NCI-H82 (cell line): ENCODE data around the gene PSMC6.

Experiments used
- DNase-seq: peaks from one replicate; lab custom pipeline; 2025; lab: John Stamatoyannopoulos, UW

The PSMC6 gene

GRCh38 chr14:52706724-52707706 is at the start of gene PSMC6:
TSS of gene PSMC6 (plus strand) at chr14:52707200. CDS start at chr14:52707220, 20 bp downstream.
- DNase-seq: peak; percentile 95

DNA sequence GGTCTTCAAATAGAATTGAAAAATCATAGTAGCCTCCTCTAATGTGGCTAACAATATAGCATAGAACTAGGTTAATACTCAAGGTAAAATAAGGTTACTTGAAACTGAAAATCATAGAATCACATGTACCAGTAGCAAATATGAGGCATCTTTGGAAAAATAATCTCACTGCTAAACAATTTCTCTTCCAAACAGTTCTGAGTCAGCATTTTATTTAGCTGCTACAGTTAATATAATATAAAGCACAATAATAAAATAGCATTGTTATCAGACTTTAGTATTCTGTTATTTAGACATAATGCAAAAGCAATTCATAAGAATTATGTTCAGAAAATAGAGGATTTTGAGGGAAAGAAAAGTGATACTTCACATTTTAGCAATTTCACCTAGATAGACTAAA is 46.7 kb upstream of the PSMC6 start:
- no peak for DNase-seq

GRCh38 chr14:52660832-52661231 is 46.2 kb upstream of the PSMC6 start:
- DNase-seq: no peak

GRCh38 chr14:52661314-52661713 is 45.7 kb upstream of the PSMC6 start:
- no peak for DNase-seq

GRCh38 chr14:52663850-52664249 is 43.1 kb upstream of the PSMC6 start:
- DNase-seq: no peak

DNA sequence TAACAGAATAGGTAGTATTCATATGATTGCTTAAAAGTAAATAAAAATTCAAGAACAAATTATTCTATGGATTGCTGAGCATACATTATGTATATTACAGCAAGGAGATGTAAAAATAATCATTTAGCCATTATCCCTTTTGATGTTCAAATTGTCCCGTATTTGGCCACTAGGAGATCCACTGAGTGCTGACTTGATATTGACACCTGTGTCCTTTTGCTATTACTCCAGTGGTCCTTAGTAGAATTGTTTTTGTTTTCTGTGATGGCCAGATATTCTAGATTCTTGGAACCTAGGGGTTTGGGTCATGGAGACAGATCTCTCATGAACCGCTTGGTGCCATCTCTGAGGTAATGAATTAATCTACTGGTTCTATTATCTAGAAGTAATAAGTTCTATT is 28.4 kb upstream of the PSMC6 start:
- DNase-seq: peak; percentile 13

DNA sequence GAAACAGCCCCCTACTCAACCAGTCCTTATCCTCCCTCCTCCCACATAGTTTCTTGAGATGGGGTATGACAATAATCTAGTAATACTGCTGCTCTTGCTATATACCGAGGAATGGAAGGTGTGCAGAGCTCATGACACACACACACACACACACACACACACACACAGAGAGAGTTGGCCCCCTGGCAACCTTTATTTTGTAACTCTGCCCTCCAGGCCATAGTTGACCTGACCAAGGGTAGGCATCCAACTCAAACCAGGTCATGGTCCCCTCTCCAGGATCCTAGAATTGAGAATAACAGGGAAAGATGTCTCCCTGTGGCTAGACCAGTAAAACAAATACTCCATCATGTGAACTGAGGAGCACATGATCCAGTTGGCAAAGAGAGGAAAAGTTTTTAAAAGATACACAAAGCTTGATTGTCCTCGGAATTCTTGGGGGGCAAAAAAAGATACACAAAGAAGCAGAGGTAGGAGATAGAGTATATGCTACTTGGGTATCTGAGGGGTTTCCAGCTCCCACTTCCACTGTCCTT is 22.9 kb upstream of the PSMC6 start:
- no peak for DNase-seq

- DNase-seq: no peak
Measured at GRCh38 chr14:52686176-52686575, 20.8 kb upstream of the PSMC6 start.

- peak; percentile 50 for DNase-seq
Measured at GRCh38 chr14:52690983-52691760, 15.8 kb upstream of the PSMC6 start.

GRCh38 chr14:52692248-52692962 is 14.6 kb upstream of the PSMC6 start:
- DNase-seq: peak; percentile 34

- DNase-seq: peak; percentile 53
Measured at GRCh38 chr14:52693036-52693435, 14.0 kb upstream of the PSMC6 start.

- no peak for DNase-seq
Measured at GRCh38 chr14:52693532-52693931, 13.5 kb upstream of the PSMC6 start.

DNA sequence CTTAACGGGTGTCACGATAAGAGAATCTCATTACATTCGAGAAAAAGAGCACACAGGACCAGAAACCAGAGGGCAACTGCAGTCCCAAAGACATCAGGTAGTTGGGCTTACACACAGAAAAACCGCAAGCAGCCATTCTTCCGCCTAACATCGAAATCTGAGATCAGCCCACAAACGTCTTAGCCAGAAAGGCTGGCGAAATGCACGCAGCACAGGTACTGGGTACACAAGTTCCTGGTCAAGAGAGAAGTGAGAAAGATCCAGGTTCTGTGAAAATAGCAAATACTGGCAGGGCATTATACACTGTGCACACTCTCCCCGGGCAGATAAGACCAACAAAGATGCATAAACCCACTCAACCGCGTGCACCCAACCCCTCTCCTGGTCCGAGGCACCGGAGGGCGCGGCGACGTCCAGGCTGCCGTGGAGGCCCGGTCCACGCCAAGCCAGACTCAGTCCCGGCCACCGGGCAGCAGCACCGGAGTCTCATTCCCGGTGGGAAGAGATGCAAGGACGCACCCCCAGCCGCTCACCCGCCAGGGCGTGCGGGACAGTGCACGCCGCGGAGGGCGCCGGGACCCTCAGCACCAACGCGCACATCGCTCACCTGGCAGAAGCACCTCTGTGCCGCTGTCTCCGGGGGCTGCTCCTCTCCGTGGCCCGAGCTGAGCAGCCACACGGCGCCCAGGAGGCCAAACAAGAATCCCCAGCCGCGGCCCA is 12.1 kb upstream of the PSMC6 start:
- DNase-seq: peak; percentile 57

DNA sequence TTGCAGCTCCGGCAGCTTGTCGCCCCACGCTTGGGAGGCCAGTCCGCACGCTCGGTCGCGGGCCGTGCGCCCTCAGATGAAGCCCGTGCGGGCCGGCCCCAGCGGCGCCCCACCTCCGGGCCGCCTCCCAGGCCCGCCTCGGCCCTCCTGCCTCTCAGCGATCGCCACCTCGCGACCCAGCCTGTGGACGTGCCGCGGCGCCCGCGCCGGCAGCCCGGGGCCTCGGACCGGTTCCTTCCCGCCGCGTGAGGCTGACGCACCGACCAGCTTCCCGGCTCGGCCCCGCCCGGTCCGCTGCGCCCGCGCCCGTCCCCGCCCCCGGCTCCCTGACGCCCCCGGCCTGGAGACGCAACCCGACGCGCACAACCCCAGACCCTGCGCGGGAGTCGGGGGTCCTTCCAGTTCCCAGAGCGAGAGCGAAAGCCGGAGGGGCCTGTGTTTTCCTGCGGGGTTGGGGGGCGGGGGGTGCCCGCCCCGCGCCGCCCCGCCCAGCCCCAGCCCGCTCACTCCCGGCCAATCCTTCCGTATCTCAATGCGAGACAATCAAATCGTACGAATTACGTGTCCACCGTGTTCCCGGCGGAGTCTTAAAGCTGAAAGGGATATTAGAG is 11.4 kb upstream of the PSMC6 start, which contains the start of gene ERO1A:
Gene ERO1A, minus strand, starts transcription at position 78 of the 611 bp plus-strand sequence. Its CDS starts 77 bp downstream, at position 1.
- DNase-seq: peak; percentile 82

DNA sequence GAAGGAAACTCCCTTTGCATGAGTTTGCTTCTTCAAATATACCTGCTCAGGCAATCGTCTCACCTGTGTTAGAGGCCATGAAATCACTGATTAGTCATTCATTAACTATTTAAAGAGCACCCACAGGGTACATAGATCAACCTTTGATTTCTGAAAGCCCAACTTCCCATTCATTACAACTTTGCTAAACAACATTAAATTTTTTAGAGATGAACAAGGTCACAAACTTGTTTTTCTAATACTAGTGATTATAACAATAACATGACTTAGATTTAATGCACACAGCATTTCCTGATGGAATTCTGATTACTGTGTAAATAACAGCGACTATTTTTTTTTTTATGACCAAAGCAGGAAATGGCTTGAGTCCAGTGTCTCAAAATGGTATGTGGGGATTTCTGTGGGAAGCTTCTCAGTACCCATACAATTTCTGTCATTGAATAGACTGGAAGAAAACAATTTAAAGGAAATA is 6.3 kb upstream of the PSMC6 start:
- no peak for DNase-seq

DNA sequence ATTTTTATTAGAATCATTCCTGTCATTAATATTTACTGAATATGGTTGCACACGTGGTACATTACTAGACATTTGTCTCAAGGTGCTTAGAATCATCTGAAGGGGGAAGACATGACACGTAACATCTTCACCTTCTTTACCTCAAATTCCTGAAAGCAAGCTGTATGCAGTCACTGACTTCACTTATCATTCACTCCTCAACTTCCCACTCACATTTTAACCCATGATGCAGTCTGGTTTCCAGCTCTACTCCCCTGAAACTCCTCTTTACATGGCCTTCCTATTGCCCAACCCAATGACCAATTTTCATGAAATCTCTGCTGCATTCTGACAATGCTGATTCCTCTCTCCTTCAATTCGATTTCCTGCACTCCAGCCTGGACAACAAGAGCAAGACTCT is 5.8 kb upstream of the PSMC6 start:
- DNase-seq: no peak

DNA sequence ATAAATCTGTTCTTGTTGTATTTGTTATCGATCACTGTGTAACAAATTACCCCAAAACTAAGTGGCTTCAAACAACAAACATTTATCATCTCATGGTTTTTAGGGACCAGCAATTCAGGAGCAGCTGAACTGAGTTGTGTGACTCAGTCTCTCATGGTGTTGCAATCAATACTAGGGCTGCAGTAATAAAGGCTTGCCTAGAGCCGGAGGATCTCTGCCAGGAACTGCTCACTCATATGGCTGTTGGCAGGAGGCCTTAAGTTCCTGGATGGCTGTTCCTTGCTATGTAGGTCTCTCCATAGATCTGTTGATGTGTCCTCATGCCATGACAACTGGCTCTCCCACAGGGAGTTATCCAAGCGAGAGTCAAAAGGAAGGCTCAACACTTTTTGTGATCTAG is 3.8 kb upstream of the PSMC6 start:
- no peak for DNase-seq

- DNase-seq: no peak
Measured at GRCh38 chr14:52703664-52704063, 3.3 kb upstream of the PSMC6 start.

- peak; percentile 22 for DNase-seq
Measured at GRCh38 chr14:52706286-52706685, 714 bp upstream of the PSMC6 start.

DNA sequence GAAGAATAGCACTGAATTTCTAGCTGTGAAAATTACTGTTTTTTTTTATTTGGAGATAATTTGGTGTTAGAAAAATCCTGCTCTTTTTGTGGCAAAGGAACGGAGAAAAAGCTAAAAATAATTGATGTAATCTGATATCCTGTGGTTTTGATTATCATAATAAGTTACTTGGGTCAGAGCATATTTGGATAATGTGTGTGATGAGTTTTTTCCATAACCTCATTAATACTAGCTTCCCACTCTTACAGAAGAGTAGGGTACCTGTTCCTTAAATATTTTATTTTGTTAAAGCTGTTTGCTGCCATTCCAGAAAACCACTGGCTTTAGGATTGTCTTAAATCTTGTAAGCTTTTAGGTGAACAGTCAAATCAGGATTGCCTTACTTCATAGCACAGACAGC is 4.7 kb downstream of the PSMC6 start:
- DNase-seq: no peak

DNA sequence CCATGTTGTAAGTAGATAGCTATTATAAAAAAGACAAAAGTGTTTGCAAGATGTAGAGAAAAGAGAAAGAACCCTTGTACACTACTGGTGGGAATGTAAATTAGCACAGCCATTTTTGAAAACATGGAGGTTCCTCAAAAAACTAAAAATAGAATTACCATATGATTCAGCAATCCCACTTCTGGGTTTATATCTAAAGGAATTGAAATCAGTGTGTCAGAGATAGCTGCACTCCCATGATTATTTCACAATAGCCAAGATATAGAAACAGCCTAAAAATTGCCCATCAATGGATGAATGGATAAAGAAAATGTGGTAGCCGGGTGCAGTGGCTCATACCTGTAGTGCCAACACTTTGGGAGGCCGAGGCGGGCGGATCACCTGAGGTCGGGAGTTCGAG is 9.2 kb downstream of the PSMC6 start:
- no peak for DNase-seq
